Calu3 (cell line): Measurements from ENCODE around the gene MSI2. TPM values are rescaled to one million over a fixed set of nuclear protein-coding genes. Genes with fewer than 3 reads are reported as not detected.

ENCODE experiments used
- BruUV-seq: library from RNA; stranded (reverse); fragments of 400-500 nt; replicated peaks from 2 replicates; lab custom pipeline; 2021; lab: Mats Ljungman, UMichigan
- CTCF ChIA-PET: fragments of 300-600 bp; sonication (Branson Sonifier 250); formaldehyde crosslinking; loops from one replicate; lab custom pipeline; 2022; ENCODE audit warnings: antibody characterized with exemption; lab: Charles Lee
- DNase-seq: peaks from one replicate; pipeline ENCODE4 v3.0.0; 2022
- H3K27ac Mint-ChIP-seq: one replicate; pipeline ENCODE4 v1.8.0; 2022; ENCODE audit warnings: mixed read lengths; ENCODE audit not compliant: unreplicated experiment
- H3K27me3 Mint-ChIP-seq: one replicate; pipeline ENCODE4 v1.8.0; 2022; ENCODE audit warnings: mixed read lengths; ENCODE audit not compliant: unreplicated experiment
- H3K36me3 Mint-ChIP-seq: one replicate; pipeline ENCODE4 v1.8.0; 2022; ENCODE audit warnings: mild to moderate bottlenecking, moderate library complexity, mixed read lengths; ENCODE audit not compliant: insufficient read depth, unreplicated experiment
- H3K4me1 Mint-ChIP-seq: one replicate; pipeline ENCODE4 v1.8.0; 2022; ENCODE audit warnings: mild to moderate bottlenecking, low read depth, mixed read lengths; ENCODE audit not compliant: unreplicated experiment
- H3K4me3 Mint-ChIP-seq: one replicate; pipeline ENCODE4 v1.8.0; 2022; ENCODE audit warnings: mild to moderate bottlenecking, low read depth, moderate library complexity, mixed read lengths; ENCODE audit not compliant: unreplicated experiment
- H3K9me3 Mint-ChIP-seq: one replicate; pipeline ENCODE4 v1.8.0; 2022; ENCODE audit warnings: low read depth, mixed read lengths; ENCODE audit not compliant: unreplicated experiment
- CTCF ChIP-seq: fragments of 200-600 bp; IDR thresholded peaks from one replicate; pipeline ENCODE4 v1.8.0; 2022; ENCODE audit warnings: antibody characterized with exemption; ENCODE audit not compliant: unreplicated experiment
- intact Hi-C: fragments of 100-400 bp; cut with micrococcal nuclease; formaldehyde crosslinking; loops from one replicate; pipeline ENCODE4 v1.10.0; 2022; ENCODE audit not compliant: unreplicated experiment
- total RNA-seq: library from RNA; stranded (reverse); gene quantifications from 2 replicates; pipeline ENCODE4 v1.2.3, GENCODE V29; 2022

MSI2 gene
- total RNA-seq, 1 experiment from 2014 or later = 66.4 TPM

- DNase-seq = no peak
- intact Hi-C loops = no loop called here
- peaks cover 8% of the 10 kb centered on the region for H3K36me3 Mint-ChIP-seq
- no peaks in the 10 kb centered on the region for H3K4me1 Mint-ChIP-seq
- H3K4me3 Mint-ChIP-seq = no peak overlapping the region
- no peak for TF ChIP-seq CTCF
- BruUV-seq = no TSS peak
- CTCF ChIA-PET = interaction anchor here (0.6 kb wide), 1 partner anchor 16 kb away, joined by 3 read pairs; no protein-coding TSS in a partner anchor
- H3K27me3 Mint-ChIP-seq = no peaks in the 10 kb centered on the region
- no peaks in the 10 kb centered on the region for H3K9me3 Mint-ChIP-seq
- H3K27ac Mint-ChIP-seq = no peak overlapping the region
These were observed 168.5 kb downstream of the MSI2 start for GRCh38 chr17:57424777-57425188.

- TF ChIP-seq CTCF = no peak
- Mint-ChIP-seq H3K27me3 (no peaks in the 10 kb centered on the region), H3K4me3 (no peak overlapping the region), H3K36me3 (peaks cover 8% of the 10 kb centered on the region), H3K27ac (no peak overlapping the region), H3K9me3 (no peaks in the 10 kb centered on the region), H3K4me1 (no peaks in the 10 kb centered on the region)
- intact Hi-C loops = no loop called here
- no peak for DNase-seq
- BruUV-seq = no TSS peak
- CTCF ChIA-PET = no interaction called here
These were observed 169.1 kb downstream of the MSI2 start for GRCh38 chr17:57425431-57425830.

GRCh38 chr17:57425903-57426880, 169.9 kb downstream of the MSI2 start:
- no peaks in the 10 kb centered on the region for H3K9me3 Mint-ChIP-seq
- H3K4me3 Mint-ChIP-seq = no peak overlapping the region
- CTCF ChIA-PET = no interaction called here
- H3K36me3 Mint-ChIP-seq = peaks cover under 1% of the 10 kb centered on the region
- no peak overlapping the region for H3K27ac Mint-ChIP-seq
- BruUV-seq = no TSS peak
- no peaks in the 10 kb centered on the region for H3K4me1 Mint-ChIP-seq
- TF ChIP-seq CTCF = no peak
- H3K27me3 Mint-ChIP-seq = no peaks in the 10 kb centered on the region
- no peak for DNase-seq
- intact Hi-C loops = no loop called here

- H3K36me3 Mint-ChIP-seq = peaks cover 5% of the 10 kb centered on the region
- H3K27me3 Mint-ChIP-seq = no peaks in the 10 kb centered on the region
- CTCF ChIA-PET = no interaction called here
- no peaks in the 10 kb centered on the region for H3K9me3 Mint-ChIP-seq
- no peak for DNase-seq
- intact Hi-C loops = no loop called here
- peaks cover 9% of the 10 kb centered on the region for H3K4me1 Mint-ChIP-seq
- H3K27ac Mint-ChIP-seq = no peak overlapping the region
- H3K4me3 Mint-ChIP-seq = no peak overlapping the region
- no peak for TF ChIP-seq CTCF
- BruUV-seq = no TSS peak
These were observed 173.6 kb downstream of the MSI2 start for GRCh38 chr17:57429966-57430365.
